Coronary artery (tissue), 2 donors: ENCODE results near the gene TMEM52B.

Source experiments
- DNase-seq: peaks from one replicate; pipeline ENCODE4 v3.0.0-alpha.2; 2017; ENCODE audit warnings: low spot score
- H3K27ac ChIP-seq, 2 donors: fragments of 200-600 bp; sonication (generic); one replicate each; pipeline ENCODE4 v1.5.1; 2016 to 2019
- H3K4me3 ChIP-seq: fragments of 200-600 bp; sonication (generic); 2 replicates; pipeline ENCODE4 v1.5.1; 2016; ENCODE audit warnings: mild to moderate bottlenecking, moderate library complexity
- TF ChIP-seq, protein P1 (sequence below): fragments of 200-600 bp; sonication (generic); IDR thresholded peaks from one replicate; pipeline ENCODE4 v1.5.1; 2019; ENCODE audit warnings: antibody characterized with exemption

TMEM52B gene

DNA sequence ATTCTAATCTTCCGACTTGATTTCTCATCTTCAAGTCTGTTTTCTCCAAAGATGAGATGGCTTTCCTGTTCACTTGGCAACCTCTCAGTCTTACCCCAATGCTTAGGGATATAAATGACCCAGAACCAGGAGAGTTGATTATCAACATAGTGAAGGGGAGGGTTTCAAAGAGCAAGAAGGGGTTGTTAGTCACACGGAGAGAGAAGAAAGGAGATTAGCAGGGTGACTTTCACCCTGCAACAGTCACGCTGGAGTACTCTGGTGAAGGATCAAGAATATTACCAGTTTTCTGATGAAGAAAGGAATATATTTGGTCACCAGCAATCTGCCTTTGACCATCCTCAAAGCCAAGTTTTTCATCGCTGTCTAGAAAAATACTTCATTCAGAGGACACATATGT lies at the start of gene TMEM52B:
TSS of gene TMEM52B (plus strand) at position 212 of the 400 bp plus-strand sequence. CDS start 543 bp downstream, outside the sequence.
- Histone ChIP-seq H3K4me3 (no peak within 1 kb of the TSS), H3K27ac (no peak within 1 kb of the TSS)
- TF ChIP-seq, protein P1, sequence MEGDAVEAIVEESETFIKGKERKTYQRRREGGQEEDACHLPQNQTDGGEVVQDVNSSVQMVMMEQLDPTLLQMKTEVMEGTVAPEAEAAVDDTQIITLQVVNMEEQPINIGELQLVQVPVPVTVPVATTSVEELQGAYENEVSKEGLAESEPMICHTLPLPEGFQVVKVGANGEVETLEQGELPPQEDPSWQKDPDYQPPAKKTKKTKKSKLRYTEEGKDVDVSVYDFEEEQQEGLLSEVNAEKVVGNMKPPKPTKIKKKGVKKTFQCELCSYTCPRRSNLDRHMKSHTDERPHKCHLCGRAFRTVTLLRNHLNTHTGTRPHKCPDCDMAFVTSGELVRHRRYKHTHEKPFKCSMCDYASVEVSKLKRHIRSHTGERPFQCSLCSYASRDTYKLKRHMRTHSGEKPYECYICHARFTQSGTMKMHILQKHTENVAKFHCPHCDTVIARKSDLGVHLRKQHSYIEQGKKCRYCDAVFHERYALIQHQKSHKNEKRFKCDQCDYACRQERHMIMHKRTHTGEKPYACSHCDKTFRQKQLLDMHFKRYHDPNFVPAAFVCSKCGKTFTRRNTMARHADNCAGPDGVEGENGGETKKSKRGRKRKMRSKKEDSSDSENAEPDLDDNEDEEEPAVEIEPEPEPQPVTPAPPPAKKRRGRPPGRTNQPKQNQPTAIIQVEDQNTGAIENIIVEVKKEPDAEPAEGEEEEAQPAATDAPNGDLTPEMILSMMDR: no peak

DNA sequence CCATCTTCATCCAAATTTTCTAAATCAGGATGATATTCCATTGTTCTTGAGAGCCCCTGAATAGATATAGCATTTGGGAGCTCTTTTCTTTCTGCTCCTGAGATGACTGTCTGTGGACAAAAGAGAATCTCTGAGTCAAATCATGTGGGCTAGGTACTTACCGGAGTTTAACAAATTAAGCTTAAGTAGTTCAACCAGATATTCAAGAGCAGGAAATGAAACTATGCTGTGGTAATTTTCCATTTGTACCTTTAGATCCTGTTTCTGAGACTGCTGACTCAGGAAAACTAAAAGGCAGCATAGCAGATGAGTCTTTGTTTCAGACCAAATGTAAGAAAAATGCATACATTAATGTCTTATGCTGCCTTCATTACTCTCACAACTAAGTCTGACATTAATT lies 48.8 kb upstream of the TMEM52B start, which contains the start of gene CLEC7A:
TSS of gene CLEC7A (minus strand) at position 158 of the 400 bp plus-strand sequence. CDS start at position 41, 117 bp downstream.
- H3K4me3 ChIP-seq: peak within 1 kb of the TSS; percentile 19
- DNase-seq: no peak

More for the DNA sequence above, at the start of gene TMEM52B:
- DNase-seq: no peak

DNA sequence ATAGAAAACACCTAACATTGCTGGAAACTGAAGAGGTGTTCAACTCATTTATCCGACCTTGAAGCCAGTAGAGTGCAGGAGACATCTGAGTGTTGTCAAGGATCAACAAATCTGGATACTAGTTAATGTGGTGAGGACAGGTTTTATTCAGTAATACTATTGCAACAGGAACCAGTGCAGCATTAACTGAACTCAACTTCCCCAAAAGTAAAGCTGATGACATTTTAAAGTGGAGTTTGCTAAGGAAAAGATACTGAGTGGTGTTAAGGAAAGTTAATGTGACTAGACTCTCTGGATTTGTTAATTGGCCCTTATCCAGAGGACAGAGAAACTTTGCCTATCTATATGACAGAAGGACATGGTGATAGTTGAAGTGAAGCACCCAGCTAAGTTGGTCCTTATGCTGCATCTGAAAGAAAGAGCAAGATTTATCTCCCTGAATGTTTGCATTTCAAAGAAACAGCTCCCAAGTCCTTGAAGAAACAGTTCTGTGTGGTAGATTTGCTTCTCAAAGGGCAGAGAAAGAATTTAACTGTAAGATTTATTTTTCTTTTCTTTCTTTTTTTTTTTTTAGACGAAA lies 47.6 kb upstream of the TMEM52B start:
- no peak for DNase-seq
- H3K4me3 ChIP-seq: no peak overlapping the region
- TF ChIP-seq, protein P1: no peak
- H3K27ac ChIP-seq: peak overlapping the region in 1 of 2 donors; percentile 3

More for the DNA sequence above, 48.8 kb upstream of the TMEM52B start, which contains the start of gene CLEC7A:
- TF ChIP-seq, protein P1: no peak
- peak within 1 kb of the TSS in 1 of 2 donors; percentile 56 for H3K27ac ChIP-seq

DNA sequence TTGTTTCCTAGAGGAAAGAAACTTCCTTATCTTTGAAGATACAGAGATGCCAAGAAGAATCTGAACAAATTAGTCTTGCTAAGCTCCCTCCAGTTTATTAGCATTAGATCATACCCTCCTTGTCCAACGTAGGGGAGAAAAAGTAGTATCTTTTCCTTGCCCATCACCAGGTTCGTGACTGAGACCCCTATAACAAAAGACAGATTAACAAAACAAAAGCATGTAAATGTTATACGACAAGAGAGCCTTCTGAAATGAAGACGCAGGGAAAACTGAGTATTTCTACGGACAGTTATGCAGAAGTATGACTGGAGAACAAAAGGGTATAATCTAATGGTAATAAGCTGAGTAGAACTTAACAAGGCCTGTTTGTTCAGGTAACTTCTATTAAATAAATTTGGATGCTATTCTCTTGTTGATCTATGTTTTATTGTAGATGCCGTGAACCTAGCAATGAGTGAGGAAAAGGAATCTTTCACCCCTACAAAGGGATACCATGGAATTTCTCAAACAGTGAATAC lies 45.9 kb upstream of the TMEM52B start:
- Histone ChIP-seq H3K27ac (no peak overlapping the region), H3K4me3 (no peak overlapping the region)
- TF ChIP-seq, protein P1: no peak
- no peak for DNase-seq

DNA sequence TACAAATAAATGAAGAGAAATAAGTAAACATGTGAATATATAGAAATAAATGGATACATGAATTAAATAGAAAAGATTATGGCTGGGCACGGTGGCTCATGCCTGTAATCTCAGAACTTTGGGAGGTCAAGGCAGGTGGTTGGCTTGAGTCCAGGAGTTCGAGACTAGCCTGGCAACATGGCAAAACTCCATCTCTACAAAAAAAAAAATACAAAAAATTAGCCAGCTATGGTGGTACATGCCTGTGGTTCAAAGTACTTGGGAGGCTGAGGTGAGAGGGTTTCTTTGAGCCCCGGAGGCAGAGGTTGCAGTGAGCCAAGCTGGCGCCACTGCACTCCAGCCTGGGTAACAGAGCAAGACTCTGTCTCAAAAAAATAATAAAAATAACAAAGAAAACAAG lies 43.7 kb upstream of the TMEM52B start:
- H3K4me3 ChIP-seq: no peak overlapping the region
- DNase-seq: no peak
- no peak overlapping the region for H3K27ac ChIP-seq
- TF ChIP-seq, protein P1: no peak

DNA sequence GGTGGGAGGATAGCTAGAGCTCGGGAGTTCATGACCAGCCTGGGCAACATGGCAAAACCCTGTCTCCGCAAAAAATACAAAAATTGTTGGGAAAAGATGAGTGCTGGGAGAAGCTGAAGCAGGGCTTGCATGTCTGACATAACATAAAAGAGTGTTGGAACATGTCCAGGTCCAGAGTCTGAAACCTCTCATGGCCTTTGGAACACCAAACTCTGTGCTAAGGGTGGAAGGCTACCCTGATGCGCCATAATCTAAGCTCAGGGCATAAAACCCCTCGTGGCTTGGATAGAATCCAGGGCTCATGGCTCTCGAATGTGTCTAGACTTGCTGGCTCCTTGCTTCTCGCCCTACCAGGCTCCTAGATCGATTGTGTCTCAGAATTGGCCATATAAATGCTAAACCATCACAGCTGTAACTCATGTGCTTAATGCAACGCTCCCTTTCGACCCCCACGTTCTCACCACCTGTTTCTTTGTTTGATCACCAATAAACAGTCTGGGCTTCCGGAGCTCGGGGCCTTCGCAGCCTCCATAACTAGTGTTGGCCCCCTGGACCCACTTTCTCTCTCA lies 42.1 kb upstream of the TMEM52B start:
- Histone ChIP-seq H3K4me3 (no peak overlapping the region), H3K27ac (no peak overlapping the region)
- DNase-seq: no peak
- TF ChIP-seq, protein P1: no peak

DNA sequence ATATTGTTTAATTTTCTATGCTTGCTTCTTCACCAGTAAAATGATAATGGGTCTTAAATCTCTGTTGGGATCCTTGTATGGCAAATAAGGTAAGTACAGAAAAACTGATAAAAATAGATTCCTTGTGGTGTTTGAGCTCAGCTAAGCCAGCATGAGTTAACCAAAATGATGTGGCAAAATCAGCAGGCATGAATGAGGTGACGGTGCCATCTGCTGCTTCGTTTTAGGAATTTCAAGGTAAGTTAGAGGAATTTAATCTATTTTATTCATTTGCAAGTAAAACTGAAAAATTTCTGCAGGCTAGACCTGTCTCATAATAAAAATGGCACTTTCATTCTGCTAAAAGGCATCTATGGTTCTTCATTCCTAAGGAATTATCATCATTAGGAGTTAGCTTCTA lies 38.8 kb upstream of the TMEM52B start:
- H3K27ac ChIP-seq: no peak overlapping the region

More for the DNA sequence above, 38.8 kb upstream of the TMEM52B start:
- TF ChIP-seq, protein P1: peak; percentile 35
- DNase-seq: no peak
- no peak overlapping the region for H3K4me3 ChIP-seq
